Embryonic facial prominence (tissue), 1 donor: ENCODE results near the gene NSMF.

Experiments used
- DNase-seq: peaks from one replicate; pipeline ENCODE4 v3.0.0-alpha.2; 2016; ENCODE audit errors: extremely low spot score

NSMF gene

GRCh38 chr9:137491735-137492432 is 32.8 kb upstream of the NSMF start:
- DNase-seq: no peak

- no peak for DNase-seq
These were observed 31.5 kb upstream of the NSMF start for GRCh38 chr9:137490532-137491186.

GRCh38 chr9:137488906-137489305 is 29.8 kb upstream of the NSMF start:
- no peak for DNase-seq

GRCh38 chr9:137488327-137488653 is 29.2 kb upstream of the NSMF start:
- no peak for DNase-seq

GRCh38 chr9:137487454-137488326 is 28.6 kb upstream of the NSMF start:
- DNase-seq: no peak

GRCh38 chr9:137486545-137487453 is 27.7 kb upstream of the NSMF start:
- DNase-seq: no peak

- no peak for DNase-seq
These were observed 27.0 kb upstream of the NSMF start for GRCh38 chr9:137486141-137486490.

GRCh38 chr9:137485343-137486140 is 26.4 kb upstream of the NSMF start:
- DNase-seq: no peak

GRCh38 chr9:137484551-137485315 is 25.6 kb upstream of the NSMF start:
- no peak for DNase-seq

GRCh38 chr9:137482094-137482781 is 23.1 kb upstream of the NSMF start:
- no peak for DNase-seq

GRCh38 chr9:137480686-137481683 is 21.9 kb upstream of the NSMF start:
- no peak for DNase-seq

- DNase-seq: no peak
These were observed 21.0 kb upstream of the NSMF start for GRCh38 chr9:137479892-137480685.

GRCh38 chr9:137478962-137479861 is 20.1 kb upstream of the NSMF start:
- DNase-seq: no peak

- no peak for DNase-seq
These were observed 19.5 kb upstream of the NSMF start for GRCh38 chr9:137478613-137478961.

GRCh38 chr9:137477778-137478612 is 18.9 kb upstream of the NSMF start:
- no peak for DNase-seq

- no peak for DNase-seq
These were observed 17.7 kb upstream of the NSMF start for GRCh38 chr9:137476856-137477255.
